HepG2 (cell line): ENCODE results near the gene GPS1. TPM values are rescaled to one million over a fixed set of nuclear protein-coding genes. Genes with fewer than 3 reads are reported as not detected.

Experiments
- ATAC-seq: fragments of 200-7000 bp; cut with Tn5 transposase; 3 replicates; pipeline ENCODE4 v1.9.1; 2020; ENCODE audit warnings: mild to moderate bottlenecking, moderate library complexity
- BruUV-seq: library from RNA; stranded (reverse); fragments of 400-500 nt; replicated peaks from 2 replicates; lab custom pipeline; 2021; lab: Mats Ljungman, UMichigan
- CTCF ChIA-PET: fragments of 300-600 bp; formaldehyde crosslinking; extraction: SDS; loops from one replicate; lab custom pipeline; 2021; ENCODE audit warnings: low total read pairs, inconsistent platforms, low intra/inter-chr PET ratio; lab: Yijun Ruan, JAX
- POLR2A ChIA-PET: fragments of 350-600 bp; sonication (Branson Sonifier 250); formaldehyde crosslinking; loops from one replicate; lab custom pipeline; 2020; ENCODE audit warnings: antibody characterized with exemption, inconsistent platforms; lab: Yijun Ruan, JAX
- DNase-seq: peaks from one replicate; pipeline ENCODE4 v3.0.0-alpha.2; 2015; ENCODE audit warnings: low spot score
- FAIRE-seq: peaks from 3 replicates; lab custom pipeline; 2011; peaks lifted over from hg19 to GRCh38; lab: Jason Lieb, UNC
- H2AFZ ChIP-seq: one replicate; pipeline ENCODE4 v1.6.1; 2011; ENCODE audit warnings: low read length, inconsistent platforms
- H3K27ac ChIP-seq: fragments of 300-600 bp; 3 replicates; pipeline ENCODE4 v1.8.0; 2011; ENCODE audit warnings: mixed run types, mild to moderate bottlenecking, mixed read lengths, low read length, inconsistent platforms; ENCODE audit not compliant: insufficient read depth; ENCODE audit errors: extremely low read length
- H3K27me3 ChIP-seq, 2 experiments: fragments of 200-600 bp in 1 of 2; 2 replicates in 1 of 2; 3 replicates in 1 of 2; pipeline versions ENCODE4 v1.6.0 to v1.8.0; 2011; ENCODE audit warnings: low read length in 2 of 2, mild to moderate bottlenecking in 2 of 2, moderate library complexity in 2 of 2, inconsistent platforms in 1 of 2; ENCODE audit not compliant: insufficient read depth in 2 of 2, control insufficient read depth in 1 of 2
- H3K36me3 ChIP-seq, 2 experiments: fragments of 200-600 bp in 1 of 2; replicated peaks in 1 of 2; 2 replicates in 1 of 2; 3 replicates in 1 of 2; pipeline versions ENCODE4 v1.5.1 to v1.8.0; 2011; ENCODE audit warnings: low read length in 2 of 2, inconsistent platforms in 1 of 2; ENCODE audit not compliant: insufficient read depth in 2 of 2, control insufficient read depth in 1 of 2
- H3K4me1 ChIP-seq: 2 replicates; pipeline ENCODE4 v1.5.1; 2012; ENCODE audit warnings: low read length, inconsistent platforms; ENCODE audit not compliant: insufficient read depth
- H3K4me2 ChIP-seq: 2 replicates; pipeline ENCODE4 v1.6.0; 2011; ENCODE audit warnings: low read depth, low read length, inconsistent platforms
- H3K4me3 ChIP-seq, 3 experiments: fragments of 200-600 bp in 1 of 3; sonication (generic), shearing (Covaris generic) in 1 of 3; replicated peaks in 1 of 3; 2 replicates each; pipeline ENCODE4 v1.5.1; 2011 to 2016; ENCODE audit warnings: low read length in 3 of 3, inconsistent platforms in 2 of 3, low read depth in 2 of 3, mild to moderate bottlenecking in 2 of 3, control low read depth in 1 of 3, mixed read lengths in 1 of 3; ENCODE audit not compliant: insufficient read depth in 1 of 3
- H3K79me2 ChIP-seq: one replicate; pipeline ENCODE4 v1.6.1; 2011; ENCODE audit warnings: low read length, inconsistent platforms; ENCODE audit not compliant: insufficient read depth
- H3K9ac ChIP-seq: 2 replicates; pipeline ENCODE4 v1.6.0; 2011; ENCODE audit warnings: mild to moderate bottlenecking, low read depth, low read length, inconsistent platforms; ENCODE audit not compliant: insufficient read depth
- H3K9me3 ChIP-seq: 2 replicates; pipeline ENCODE4 v1.5.1; 2012; ENCODE audit warnings: mild to moderate bottlenecking, low read length
- H4K20me1 ChIP-seq: 2 replicates; pipeline ENCODE4 v1.6.0; 2011; ENCODE audit warnings: inconsistent platforms, mild to moderate bottlenecking, low read length, moderate library complexity; ENCODE audit not compliant: insufficient read depth
- BCL3 ChIP-seq: sonication (generic); formaldehyde crosslinking; IDR thresholded peaks from 2 replicates; pipeline ENCODE4 v1.5.1; 2020; ENCODE audit warnings: mild to moderate bottlenecking, missing genetic modification reagents, moderate library complexity
- EED ChIP-seq: sonication (generic); formaldehyde crosslinking; IDR thresholded peaks from 2 replicates; pipeline ENCODE4 v1.5.0; 2020; ENCODE audit warnings: mild to moderate bottlenecking, missing genetic modification reagents
- HMGXB4 ChIP-seq, 2 experiments: sonication (generic) in 1 of 2; formaldehyde crosslinking in 1 of 2; IDR thresholded peaks; 2 replicates each; pipeline versions ENCODE4 v1.4.0 to v1.6.1; 2018 to 2020; ENCODE audit warnings: missing genetic modification reagents in 2 of 2, borderline replicate concordance in 1 of 2, low read depth in 1 of 2, mild to moderate bottlenecking in 1 of 2, missing biosample characterization in 1 of 2
- MED1 ChIP-seq: sonication (generic); formaldehyde crosslinking; IDR thresholded peaks from 2 replicates; pipeline ENCODE4 v1.4.0; 2020; ENCODE audit warnings: missing genetic modification reagents
- MLLT10 ChIP-seq: sonication (generic); formaldehyde crosslinking; IDR thresholded peaks from 2 replicates; pipeline ENCODE4 v1.4.0; 2020; ENCODE audit warnings: missing genetic modification reagents
- RFX5 ChIP-seq: IDR thresholded peaks from 2 replicates; pipeline ENCODE4 v1.6.1; 2011; ENCODE audit warnings: low read depth, low read length, improper control_type of control experiment
- SMAD1 ChIP-seq: sonication (generic); formaldehyde crosslinking; IDR thresholded peaks from 2 replicates; pipeline ENCODE4 v1.4.0; 2020; ENCODE audit warnings: missing genetic modification reagents, low read depth, mild to moderate bottlenecking, borderline replicate concordance
- SOX13 ChIP-seq, 3 experiments: fragments of 450-650 bp in 1 of 3; sonication (generic) in 1 of 3; formaldehyde crosslinking in 1 of 3; IDR thresholded peaks in 2 of 3; conservative IDR thresholded peaks in 1 of 3; 2 replicates each; pipeline versions ENCODE4 v1.5.0 to v1.6.1; 2016 to 2020; ENCODE audit warnings: antibody characterized with exemption in 1 of 3, mild to moderate bottlenecking in 1 of 3, missing compliant biosample characterization in 1 of 3, missing genetic modification reagents in 1 of 3, moderate library complexity in 1 of 3
- TBX3 ChIP-seq: fragments of 450-650 bp; IDR thresholded peaks from 2 replicates; pipeline ENCODE4 v1.6.1; 2017; ENCODE audit warnings: antibody characterized with exemption, mild to moderate bottlenecking, inconsistent platforms, borderline replicate concordance
- ZFX ChIP-seq: sonication (generic); formaldehyde crosslinking; IDR thresholded peaks from 2 replicates; pipeline ENCODE4 v1.4.0; 2020; ENCODE audit warnings: mild to moderate bottlenecking, low read depth, missing genetic modification reagents, moderate library complexity
- ZNF282 ChIP-seq: fragments of 450-650 bp; IDR thresholded peaks from 2 replicates; pipeline ENCODE4 v1.6.1; 2018; ENCODE audit not compliant: partially characterized antibody
- ZNF33A ChIP-seq: sonication (generic); formaldehyde crosslinking; IDR thresholded peaks from 2 replicates; pipeline ENCODE4 v1.5.1; 2020; ENCODE audit warnings: missing genetic modification reagents, mild to moderate bottlenecking, moderate library complexity, borderline replicate concordance
- ZNF432 ChIP-seq: sonication (generic); formaldehyde crosslinking; IDR thresholded peaks from 2 replicates; pipeline ENCODE4 v1.5.0; 2020; ENCODE audit warnings: missing genetic modification reagents, mild to moderate bottlenecking, borderline replicate concordance
- WGBS: methylation state at CpG from one replicate; pipeline ENCODE4 v1.1.6; 2017; ENCODE audit warnings: low lambda C conversion rate; 5-methylcytosine and 5-hydroxymethylcytosine counted together
- in situ Hi-C: cut with HindIII; loops from 2 replicates; pipeline ENCODE4 v1.10.0; 2017; ENCODE audit warnings: low pct_unique_long_range_greater_than_20kb; ENCODE audit not compliant: extremely low pct_ligation_motif_present
- intact Hi-C: fragments of 100-400 bp; cut with micrococcal nuclease; formaldehyde crosslinking; loops from one replicate; pipeline ENCODE4 v1.10.0; 2022; ENCODE audit not compliant: unreplicated experiment
- polyA plus RNA-seq, 8 experiments: library from polyadenylated mRNA; depleted of rRNA in 3 of 8; stranded (reverse) in 7 of 8; unstranded in 1 of 8; fragments of >200 nt; fragmentation: Illumina TruSeq in 4 of 8; extraction: Trizol in 4 of 8; gene quantifications; 2 replicates each; pipeline versions ENCODE4 v1.2.1 to v1.2.3, GENCODE V29; 2011 to 2016; ENCODE audit warnings: low read depth in 4 of 8, missing spikeins in 1 of 8, mixed read lengths in 1 of 8; ENCODE audit not compliant: insufficient read depth in 1 of 8
- total RNA-seq, 5 experiments: library from RNA; depleted of rRNA; stranded (reverse); fragments of >200 nt; fragmentation: Illumina TruSeq; extraction: Trizol; gene quantifications; 2 replicates each; pipeline ENCODE4 v1.2.3, GENCODE V29; 2016; ENCODE audit warnings: low read depth in 1 of 5
- TF ChIP-seq, protein P1 (sequence below): fragments of 450-650 bp; IDR thresholded peaks from 2 replicates; pipeline ENCODE4 v1.6.1; 2016
- TF ChIP-seq, protein P2 (sequence below): sonication (generic); formaldehyde crosslinking; IDR thresholded peaks from 2 replicates; pipeline ENCODE4 v1.4.0; 2020; ENCODE audit warnings: missing genetic modification reagents

Gene GPS1
- total and polyA plus RNA-seq, 2 of the 13 experiments (the other 11 are each of a cell fraction or from before 2014, with no cell fraction given): 124 to 128 TPM

GRCh38 chr17:82098169-82098938 is 46.7 kb downstream of the GPS1 start, which contains the start of gene FASN:
TSS of gene FASN (minus strand) at chr17:82098236. CDS start at chr17:82096445, 1,791 bp downstream.
- in situ Hi-C loops: no loop called here
- DNase-seq (peak; percentile 91), ATAC-seq (peak; percentile 49), FAIRE-seq (peak; percentile 26)
- Histone ChIP-seq H3K9me3 (no peaks in the 10 kb centered on the region), H3K4me3 (peak within 1 kb of the TSS; percentile 72 to 96 (median 86)), H3K27ac (peak within 1 kb of the TSS; percentile 93), H3K4me1 (peaks cover 76% of the 10 kb centered on the region), H3K27me3 (no peaks in the 10 kb centered on the region; a peak in 1 of 5 replicates), H4K20me1 (peaks cover 32% of the 10 kb centered on the region), H3K36me3 (peaks cover 18 to 26% of the 10 kb centered on the region in 2 experiments), H3K9ac (peak within 1 kb of the TSS; percentile 98), H2AFZ (no peak within 1 kb of the TSS), H3K4me2 (peak within 1 kb of the TSS; percentile 98), H3K79me2 (peaks cover 48% of the 10 kb centered on the region)
- BruUV-seq: no TSS peak
- POLR2A ChIA-PET: interaction anchor here (0.7 to 3.2 kb wide), 22 partner anchors 8 to 469 kb away, joined by 3 to 32 read pairs (median 4); partner anchors contain the start of genes ALYREF, ANAPC11, CENPX and CSNK1D
- intact Hi-C loops: loop anchor here (5.0 to 10.0 kb wide), 2 partner anchors 46 to 124 kb away; partner anchors contain the start of genes ASPSCR1, GPS1 and RFNG
- WGBS: no CpG with 5 or more reads among the region's 124 CpGs
- CTCF ChIA-PET: no interaction called here
- TF ChIP-seq BCL3 (peak; percentile 68), SMAD1 (CRISPR knock-in tag) (peak; percentile 9; the same call in 1 of the 2 replicates), MED1 (CRISPR knock-in tag) (peak; percentile 52; the same call in 1 of the 2 replicates), RFX5 (peak; percentile 93), SOX13 (IDR thresholded peaks at IDR 0.05) (no peak), SOX13 (CRISPR knock-in tag; conservative IDR thresholded peaks at IDR 0.05 in 1 of 2, IDR thresholded peaks at IDR 0.05 in 1 of 2) (0 out of 4 replicates have a peak, but pooled peaks of 1 of the 2 experiments have one; percentile 25), ZFX (CRISPR knock-in tag) (peak; percentile 81; the same call in 1 of the 2 replicates), TBX3 (no peak), ZNF33A (CRISPR knock-in tag) (no peak), MLLT10 (CRISPR knock-in tag) (no peak), ZNF282 (no peak), HMGXB4 (CRISPR knock-in tag; IDR thresholded peaks at IDR 0.05; ENCODE audit: borderline replicate concordance in 1 of 2, low read depth in 1 of 2) (peak; percentile 35 to 93; a peak in 3 of 4 replicates), EED (CRISPR knock-in tag) (no peak; the same call in 1 of the 2 replicates), ZNF432 (CRISPR knock-in tag) (no peak)
- TF ChIP-seq, protein P1, sequence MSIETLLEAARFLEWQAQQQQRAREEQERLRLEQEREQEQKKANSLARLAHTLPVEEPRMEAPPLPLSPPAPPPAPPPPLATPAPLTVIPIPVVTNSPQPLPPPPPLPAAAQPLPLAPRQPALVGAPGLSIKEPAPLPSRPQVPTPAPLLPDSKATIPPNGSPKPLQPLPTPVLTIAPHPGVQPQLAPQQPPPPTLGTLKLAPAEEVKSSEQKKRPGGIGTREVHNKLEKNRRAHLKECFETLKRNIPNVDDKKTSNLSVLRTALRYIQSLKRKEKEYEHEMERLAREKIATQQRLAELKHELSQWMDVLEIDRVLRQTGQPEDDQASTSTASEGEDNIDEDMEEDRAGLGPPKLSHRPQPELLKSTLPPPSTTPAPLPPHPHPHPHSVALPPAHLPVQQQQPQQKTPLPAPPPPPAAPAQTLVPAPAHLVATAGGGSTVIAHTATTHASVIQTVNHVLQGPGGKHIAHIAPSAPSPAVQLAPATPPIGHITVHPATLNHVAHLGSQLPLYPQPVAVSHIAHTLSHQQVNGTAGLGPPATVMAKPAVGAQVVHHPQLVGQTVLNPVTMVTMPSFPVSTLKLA: peak; percentile 29; the same call in 1 of the 2 replicates
- TF ChIP-seq, protein P2, sequence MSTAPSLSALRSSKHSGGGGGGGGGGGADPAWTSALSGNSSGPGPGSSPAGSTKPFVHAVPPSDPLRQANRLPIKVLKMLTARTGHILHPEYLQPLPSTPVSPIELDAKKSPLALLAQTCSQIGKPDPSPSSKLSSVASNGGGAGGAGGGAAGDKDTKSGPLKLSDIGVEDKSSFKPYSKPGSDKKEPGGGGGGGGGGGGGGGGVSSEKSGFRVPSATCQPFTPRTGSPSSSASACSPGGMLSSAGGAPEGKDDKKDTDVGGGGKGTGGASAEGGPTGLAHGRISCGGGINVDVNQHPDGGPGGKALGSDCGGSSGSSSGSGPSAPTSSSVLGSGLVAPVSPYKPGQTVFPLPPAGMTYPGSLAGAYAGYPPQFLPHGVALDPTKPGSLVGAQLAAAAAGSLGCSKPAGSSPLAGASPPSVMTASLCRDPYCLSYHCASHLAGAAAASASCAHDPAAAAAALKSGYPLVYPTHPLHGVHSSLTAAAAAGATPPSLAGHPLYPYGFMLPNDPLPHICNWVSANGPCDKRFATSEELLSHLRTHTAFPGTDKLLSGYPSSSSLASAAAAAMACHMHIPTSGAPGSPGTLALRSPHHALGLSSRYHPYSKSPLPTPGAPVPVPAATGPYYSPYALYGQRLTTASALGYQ (CRISPR knock-in tag): peak; percentile 34; the same call in 1 of the 2 replicates
